ENCODE measurements around the gene ZNF331. TPM values are rescaled to one million over a fixed set of nuclear protein-coding genes. Genes with fewer than 3 reads are reported as not detected.

Gene ZNF331
- total and polyA plus RNA-seq, 7 donors: 3.6 to 26.8 (median 16.8) TPM

Other genes starting within 250 kb of the ZNF331 start
- 1 to 10 TPM; 4.6 to 8.9 (median 7.2) TPM for gene ZNF845, start 204.4 kb upstream of the ZNF331 start, total RNA-seq
- 1 to 10 TPM; 2.4 to 2.7 (median 2.5) TPM for gene ZNF845, start 204.4 kb upstream of the ZNF331 start, polyA plus RNA-seq
- gene ZNF525, start 172.4 kb upstream of the ZNF331 start, total RNA-seq: 1 to 10 TPM; 6.3 to 8.3 (median 7.0) TPM
- 10 to 100 TPM in 1 of 3 donors, 1 to 10 TPM in 2; 1.4 to 10.8 (median 7.0) TPM for gene ZNF525, start 172.4 kb upstream of the ZNF331 start, polyA plus RNA-seq
- 10 to 100 TPM in 3 of 4 donors, 1 to 10 TPM in 1; 6.2 to 13.0 (median 11.7) TPM for gene ZNF765, start 143.0 kb upstream of the ZNF331 start, total RNA-seq
- gene ZNF765, start 143.0 kb upstream of the ZNF331 start, polyA plus RNA-seq: 1 to 10 TPM; 3.5 to 5.1 (median 3.6) TPM
- 10 to 100 TPM in 3 of 4 donors, 1 to 10 TPM in 1; 6.5 to 12.5 (median 11.0) TPM for gene ZNF761, start 106.2 kb upstream of the ZNF331 start, total RNA-seq
- gene ZNF761, start 106.2 kb upstream of the ZNF331 start, polyA plus RNA-seq: 1 to 10 TPM; 3.5 to 7.8 (median 6.7) TPM
- gene ZNF813, start 70.4 kb upstream of the ZNF331 start, total RNA-seq: 1 to 10 TPM; 2.9 to 4.2 (median 3.4) TPM
- 1 to 10 TPM; 1.2 to 1.9 (median 1.2) TPM for gene ZNF813, start 70.4 kb upstream of the ZNF331 start, polyA plus RNA-seq
- gene DPRX, start 93.9 kb downstream of the ZNF331 start, total RNA-seq: not detected
- not detected for gene DPRX, start 93.9 kb downstream of the ZNF331 start, polyA plus RNA-seq

All from sigmoid colon (tissue), 7 donors.